ENCODE measurements around the gene FGD3.

DNA sequence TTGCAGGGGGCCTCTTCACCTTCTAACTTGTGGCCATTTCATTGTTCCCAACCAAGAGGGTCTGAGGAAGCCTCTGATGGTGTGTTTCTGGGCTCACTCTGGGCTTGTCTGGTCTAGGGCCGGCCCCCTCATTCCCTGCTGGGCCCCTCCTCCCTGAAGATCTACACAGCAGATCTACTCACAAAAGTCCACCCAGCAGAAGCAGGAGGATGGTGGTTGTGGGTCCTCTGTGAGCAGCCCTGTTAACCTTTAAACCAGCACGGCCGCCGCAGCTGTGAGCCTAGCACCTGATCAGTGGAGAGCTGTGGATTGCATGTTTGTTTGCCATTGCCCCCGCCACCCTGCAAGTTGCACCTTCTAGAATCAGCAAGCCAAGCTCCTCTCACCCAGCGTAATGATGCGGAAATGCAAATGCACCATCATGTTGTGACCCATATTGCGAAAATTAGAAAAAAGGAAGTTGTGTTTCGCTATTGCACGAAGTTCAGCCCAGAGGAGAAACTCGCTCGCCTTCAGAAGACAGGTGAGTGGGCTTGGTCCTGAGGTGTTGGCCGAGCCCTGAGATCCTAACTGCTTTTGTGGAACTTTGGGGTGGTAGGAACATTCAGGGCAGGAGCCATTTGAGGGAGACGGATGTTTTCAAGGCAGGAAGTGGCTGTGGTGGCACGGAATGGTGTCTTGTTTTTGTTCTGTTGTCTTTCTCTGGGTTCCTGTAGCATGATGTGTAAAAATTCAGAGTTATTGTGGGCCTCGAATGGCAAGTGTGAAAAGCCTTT is 16.7 kb downstream of the FGD3 start:
- TF ChIP-seq CTCF (conservative IDR thresholded peaks at IDR 0.05) (no peak), ZFX (IDR thresholded peaks at IDR 0.05) (no peak)

All from C4-2B (cell line).